Measurements from ENCODE around the gene MRPS6. TPM values are rescaled to one million over a fixed set of nuclear protein-coding genes. Genes with fewer than 3 reads are reported as not detected.

Gene MRPS6
- total RNA-seq, 2 donors from 2014 or later, result 66.6 to 76.9 TPM

DNA sequence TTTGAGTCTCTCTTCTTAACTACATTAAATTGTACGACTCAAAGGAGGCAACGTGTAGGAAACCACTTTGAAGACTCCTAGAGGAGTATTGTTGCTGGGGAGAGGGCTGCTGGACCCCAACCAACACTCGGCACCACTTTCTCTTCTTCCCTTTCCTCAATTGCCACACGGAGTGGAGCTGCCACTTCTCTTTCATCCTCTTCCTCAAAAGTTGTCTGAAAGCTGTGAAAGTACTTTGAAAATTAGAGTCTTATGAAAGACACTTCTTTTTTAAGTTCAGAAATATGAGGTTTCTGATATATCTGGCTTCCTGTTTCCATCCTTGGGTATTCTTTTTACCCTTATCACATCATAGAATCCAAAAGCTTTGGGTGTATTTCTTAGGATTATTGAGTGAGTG is 59.5 kb downstream of the MRPS6 start:
- Histone ChIP-seq H3K4me3 (no peak overlapping the region), H3K36me3 (no peaks in the 10 kb centered on the region), H3K27me3 (no peaks in the 10 kb centered on the region), H3K9me3 (no peaks in the 10 kb centered on the region), H3K9ac (ENCODE audit: low read depth in 2 of 2, low read length in 2 of 2) (no peak overlapping the region), H3K4me1 (peaks cover 5% of the 10 kb centered on the region), H3K27ac (no peak overlapping the region)
- intact Hi-C loops (cut with DNase I), result no loop called here
- TF ChIP-seq, protein P1, sequence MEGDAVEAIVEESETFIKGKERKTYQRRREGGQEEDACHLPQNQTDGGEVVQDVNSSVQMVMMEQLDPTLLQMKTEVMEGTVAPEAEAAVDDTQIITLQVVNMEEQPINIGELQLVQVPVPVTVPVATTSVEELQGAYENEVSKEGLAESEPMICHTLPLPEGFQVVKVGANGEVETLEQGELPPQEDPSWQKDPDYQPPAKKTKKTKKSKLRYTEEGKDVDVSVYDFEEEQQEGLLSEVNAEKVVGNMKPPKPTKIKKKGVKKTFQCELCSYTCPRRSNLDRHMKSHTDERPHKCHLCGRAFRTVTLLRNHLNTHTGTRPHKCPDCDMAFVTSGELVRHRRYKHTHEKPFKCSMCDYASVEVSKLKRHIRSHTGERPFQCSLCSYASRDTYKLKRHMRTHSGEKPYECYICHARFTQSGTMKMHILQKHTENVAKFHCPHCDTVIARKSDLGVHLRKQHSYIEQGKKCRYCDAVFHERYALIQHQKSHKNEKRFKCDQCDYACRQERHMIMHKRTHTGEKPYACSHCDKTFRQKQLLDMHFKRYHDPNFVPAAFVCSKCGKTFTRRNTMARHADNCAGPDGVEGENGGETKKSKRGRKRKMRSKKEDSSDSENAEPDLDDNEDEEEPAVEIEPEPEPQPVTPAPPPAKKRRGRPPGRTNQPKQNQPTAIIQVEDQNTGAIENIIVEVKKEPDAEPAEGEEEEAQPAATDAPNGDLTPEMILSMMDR (IDR thresholded peaks at IDR 0.05), result no peak
- DNase-seq, result no peak

DNA sequence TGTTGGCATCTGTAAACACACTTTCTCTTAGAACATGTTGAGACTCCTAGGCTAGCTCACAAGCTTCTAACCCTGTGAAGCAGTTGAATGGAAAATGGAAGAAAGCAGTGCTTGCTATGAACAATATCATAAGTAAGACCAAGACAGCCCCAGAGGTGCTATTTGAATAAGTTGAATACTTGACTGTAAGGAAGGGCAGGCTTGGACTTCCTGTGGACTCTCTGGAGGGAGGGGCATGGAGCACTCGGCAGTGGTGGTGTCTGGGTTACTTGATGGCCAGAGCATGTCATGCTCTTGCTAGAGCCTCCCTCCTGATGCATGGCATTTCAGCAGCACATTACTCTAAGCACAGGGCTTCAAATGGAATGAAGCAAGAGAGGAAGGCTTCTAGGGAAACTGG is 60.0 kb downstream of the MRPS6 start:
- TF ChIP-seq, protein P1 (IDR thresholded peaks at IDR 0.05), result no peak

DNA sequence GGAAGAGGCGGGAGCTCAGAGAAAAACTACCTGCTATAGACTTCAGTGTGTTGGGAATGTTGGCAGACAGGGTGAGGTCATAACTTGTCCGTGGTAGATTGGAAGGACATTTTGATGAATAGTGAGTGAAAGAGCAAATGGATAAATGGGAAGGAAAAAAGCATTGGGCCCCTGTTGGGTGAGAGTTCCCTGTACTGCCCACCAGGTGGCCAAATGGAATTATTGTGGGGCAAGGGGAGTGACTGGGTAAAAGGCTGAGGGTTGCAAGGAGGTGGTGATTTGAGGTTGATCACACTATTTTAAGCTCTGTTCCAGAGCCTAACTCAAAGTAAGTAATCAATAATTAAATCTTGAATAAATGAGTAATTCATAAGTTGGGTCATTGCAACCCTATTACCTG is 60.4 kb downstream of the MRPS6 start:
- H3K36me3 ChIP-seq, result no peaks in the 10 kb centered on the region
- H3K4me1 ChIP-seq, result peaks cover 5% of the 10 kb centered on the region
- no peak for DNase-seq
- intact Hi-C loops (cut with DNase I), result no loop called here
- TF ChIP-seq, protein P1 (IDR thresholded peaks at IDR 0.05), result no peak
- no peaks in the 10 kb centered on the region for H3K27me3 ChIP-seq
- H3K9me3 ChIP-seq, result no peaks in the 10 kb centered on the region
- no peak overlapping the region for H3K4me3 ChIP-seq
- no peak overlapping the region for H3K27ac ChIP-seq
- no peak overlapping the region for H3K9ac ChIP-seq (ENCODE audit: low read depth in 2 of 2, low read length in 2 of 2)

More for the DNA sequence above, 60.0 kb downstream of the MRPS6 start:
- H3K27me3 ChIP-seq, result no peaks in the 10 kb centered on the region
- no peaks in the 10 kb centered on the region for H3K9me3 ChIP-seq
- peaks cover 5% of the 10 kb centered on the region for H3K4me1 ChIP-seq
- intact Hi-C loops (cut with DNase I), result no loop called here
- no peak overlapping the region for H3K27ac ChIP-seq
- H3K36me3 ChIP-seq, result no peaks in the 10 kb centered on the region
- DNase-seq, result no peak
- H3K4me3 ChIP-seq, result no peak overlapping the region
- no peak overlapping the region for H3K9ac ChIP-seq (ENCODE audit: low read depth in 2 of 2, low read length in 2 of 2)

DNA sequence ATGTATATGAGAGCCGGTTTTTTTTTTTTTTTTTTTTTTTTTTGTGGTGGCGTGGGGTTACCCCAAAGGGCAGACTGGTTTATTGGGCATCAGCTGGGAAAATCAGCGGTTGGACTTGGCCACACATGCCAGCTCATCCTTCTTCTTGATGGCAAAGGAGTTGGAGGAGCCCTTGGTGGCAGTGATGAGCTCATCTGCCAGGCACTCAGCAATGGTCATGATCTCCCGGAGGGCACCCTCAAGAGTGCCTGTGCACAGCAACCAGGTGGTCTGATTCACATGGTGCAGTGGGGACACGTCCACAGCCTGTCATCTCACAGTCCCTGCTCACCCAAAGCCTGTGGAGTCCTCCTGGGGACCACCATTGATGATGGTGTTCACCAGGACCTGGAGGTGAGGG is 62.0 kb downstream of the MRPS6 start:
- H3K4me3 ChIP-seq, result no peak overlapping the region
- H3K36me3 ChIP-seq, result no peaks in the 10 kb centered on the region
- no peaks in the 10 kb centered on the region for H3K4me1 ChIP-seq
- H3K27ac ChIP-seq, result no peak overlapping the region
- H3K9ac ChIP-seq (ENCODE audit: low read depth in 2 of 2, low read length in 2 of 2), result no peak overlapping the region
- no peaks in the 10 kb centered on the region for H3K27me3 ChIP-seq
- H3K9me3 ChIP-seq, result no peaks in the 10 kb centered on the region
- intact Hi-C loops (cut with DNase I), result no loop called here
- DNase-seq, result no peak
- TF ChIP-seq, protein P1 (IDR thresholded peaks at IDR 0.05), result no peak

DNA sequence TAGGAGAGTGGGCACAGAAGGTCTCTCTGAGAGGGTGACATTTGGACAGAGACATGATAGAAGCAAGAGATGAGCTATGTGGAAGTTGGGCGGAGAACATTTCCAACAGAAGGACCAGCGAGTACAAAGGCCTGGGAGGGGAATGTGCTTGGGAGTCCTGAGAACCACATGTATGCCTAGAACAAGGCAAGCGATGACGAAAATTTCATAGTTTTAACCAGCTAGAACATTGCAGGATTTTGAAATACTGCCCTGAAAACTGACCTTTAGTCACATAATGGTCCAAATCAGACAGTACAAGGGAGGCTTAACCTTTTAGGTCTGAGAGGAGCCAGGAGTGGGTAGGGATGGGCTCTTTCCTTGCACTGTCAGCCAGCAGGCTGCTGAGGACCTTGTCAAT is 68.0 kb downstream of the MRPS6 start:
- H3K9ac ChIP-seq (ENCODE audit: low read depth in 2 of 2, low read length in 2 of 2), result no peak overlapping the region
- TF ChIP-seq, protein P1 (IDR thresholded peaks at IDR 0.05), result no peak
- H3K4me3 ChIP-seq, result no peak overlapping the region
- intact Hi-C loops (cut with DNase I), result no loop called here
- no peaks in the 10 kb centered on the region for H3K9me3 ChIP-seq
- no peak overlapping the region for H3K27ac ChIP-seq
- no peak for DNase-seq
- no peaks in the 10 kb centered on the region for H3K27me3 ChIP-seq
- H3K36me3 ChIP-seq, result no peaks in the 10 kb centered on the region
- no peaks in the 10 kb centered on the region for H3K4me1 ChIP-seq

Data from colonic mucosa (tissue), 4 donors.